ENCODE results near the gene CLEC20A. TPM values are rescaled to one million over a fixed set of nuclear protein-coding genes. Genes with fewer than 3 reads are reported as not detected.
"Not testable (repeated sequence)": the region's sequence is repeated elsewhere in the genome, so short reads cannot be mapped to it uniquely, and the experiment has no call there.

Gene CLEC20A
- total RNA-seq, 1 donor from 2014 or later: not detected

GRCh38 chr1:178503849-178504248 is 7.1 kb upstream of the CLEC20A start:
- ATAC-seq (no peak), DNase-seq (no peak)
- Histone ChIP-seq H3K27ac (no peak overlapping the region), H3K4me1 (no peaks in the 10 kb centered on the region), H3K9me3 (no peaks in the 10 kb centered on the region), H3K36me3 (no peaks in the 10 kb centered on the region), H3K27me3 (ENCODE audit: low read depth) (no peaks in the 10 kb centered on the region), H3K4me3 (no peak overlapping the region)
- intact Hi-C loops (cut with DNase I): no loop called here
- TF ChIP-seq, protein P1, sequence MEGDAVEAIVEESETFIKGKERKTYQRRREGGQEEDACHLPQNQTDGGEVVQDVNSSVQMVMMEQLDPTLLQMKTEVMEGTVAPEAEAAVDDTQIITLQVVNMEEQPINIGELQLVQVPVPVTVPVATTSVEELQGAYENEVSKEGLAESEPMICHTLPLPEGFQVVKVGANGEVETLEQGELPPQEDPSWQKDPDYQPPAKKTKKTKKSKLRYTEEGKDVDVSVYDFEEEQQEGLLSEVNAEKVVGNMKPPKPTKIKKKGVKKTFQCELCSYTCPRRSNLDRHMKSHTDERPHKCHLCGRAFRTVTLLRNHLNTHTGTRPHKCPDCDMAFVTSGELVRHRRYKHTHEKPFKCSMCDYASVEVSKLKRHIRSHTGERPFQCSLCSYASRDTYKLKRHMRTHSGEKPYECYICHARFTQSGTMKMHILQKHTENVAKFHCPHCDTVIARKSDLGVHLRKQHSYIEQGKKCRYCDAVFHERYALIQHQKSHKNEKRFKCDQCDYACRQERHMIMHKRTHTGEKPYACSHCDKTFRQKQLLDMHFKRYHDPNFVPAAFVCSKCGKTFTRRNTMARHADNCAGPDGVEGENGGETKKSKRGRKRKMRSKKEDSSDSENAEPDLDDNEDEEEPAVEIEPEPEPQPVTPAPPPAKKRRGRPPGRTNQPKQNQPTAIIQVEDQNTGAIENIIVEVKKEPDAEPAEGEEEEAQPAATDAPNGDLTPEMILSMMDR (IDR thresholded peaks at IDR 0.05): no peak

DNA sequence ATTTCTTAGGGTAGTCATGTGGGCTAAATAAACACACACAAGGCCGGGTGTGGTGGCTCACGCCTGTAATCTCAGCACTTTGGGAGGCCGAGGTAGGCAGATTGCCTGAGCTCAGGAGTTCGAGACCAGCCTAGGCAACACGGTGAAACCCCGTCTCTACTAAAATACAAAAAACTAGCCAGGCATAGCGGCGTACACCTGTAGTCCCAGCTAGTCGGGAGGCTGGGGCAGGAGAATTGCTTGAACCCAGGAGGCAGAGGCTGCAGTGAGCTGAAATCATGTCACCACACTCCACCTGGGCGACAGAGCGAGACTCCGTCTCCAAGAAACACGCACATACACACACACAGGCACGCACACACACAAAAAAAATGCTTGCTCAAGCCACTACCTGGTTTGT is 6.6 kb upstream of the CLEC20A start:
- ATAC-seq; intact Hi-C loops (cut with DNase I); H3K4me3 ChIP-seq; H3K9me3 ChIP-seq; H3K27me3 ChIP-seq (ENCODE audit: low read depth); H3K36me3 ChIP-seq; DNase-seq; H3K27ac ChIP-seq; H3K4me1 ChIP-seq: not testable (repeated sequence)

GRCh38 chr1:178502856-178503255 is 6.1 kb upstream of the CLEC20A start:
- no peaks in the 10 kb centered on the region for H3K27me3 ChIP-seq (ENCODE audit: low read depth)
- no peaks in the 10 kb centered on the region for H3K9me3 ChIP-seq
- H3K36me3 ChIP-seq: no peaks in the 10 kb centered on the region
- no peaks in the 10 kb centered on the region for H3K4me1 ChIP-seq
- intact Hi-C loops (cut with DNase I): no loop called here
- no peak overlapping the region for H3K4me3 ChIP-seq
- H3K27ac ChIP-seq: no peak overlapping the region
- ATAC-seq (no peak), DNase-seq (no peak)
- TF ChIP-seq, protein P1 (IDR thresholded peaks at IDR 0.05): no peak

DNA sequence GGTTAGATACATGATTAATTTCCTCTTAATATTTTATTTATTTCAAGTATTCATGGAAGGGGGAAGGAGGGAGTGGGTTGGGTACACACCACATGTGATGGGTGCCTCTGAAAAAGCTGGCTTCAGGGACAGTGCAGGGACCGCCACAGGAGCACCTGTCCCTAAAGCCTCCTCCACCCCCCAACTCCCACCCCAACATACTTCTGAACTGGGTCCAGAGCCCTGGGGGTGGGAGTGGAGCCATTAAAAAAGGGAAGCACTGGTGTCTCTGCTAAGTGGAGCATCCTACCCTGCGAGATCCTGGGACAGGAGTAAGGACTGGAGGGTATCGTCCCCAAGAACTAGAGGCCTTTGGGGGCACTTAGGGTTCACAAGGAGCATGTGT is 5.6 kb upstream of the CLEC20A start:
- ATAC-seq: no peak
- intact Hi-C loops (cut with DNase I): no loop called here

GRCh38 chr1:178501705-178502329 is 5.1 kb upstream of the CLEC20A start:
- Histone ChIP-seq H3K4me3 (no peak overlapping the region), H3K27ac (no peak overlapping the region), H3K9me3 (no peaks in the 10 kb centered on the region), H3K4me1 (no peaks in the 10 kb centered on the region), H3K27me3 (ENCODE audit: low read depth) (no peaks in the 10 kb centered on the region), H3K36me3 (no peaks in the 10 kb centered on the region)
- peak; percentile 87 to 89 for ATAC-seq
- intact Hi-C loops (cut with DNase I): no loop called here
- TF ChIP-seq, protein P1 (IDR thresholded peaks at IDR 0.05): peak; percentile 91
- peak; percentile 81 for DNase-seq

More for the DNA sequence above, 5.6 kb upstream of the CLEC20A start:
- Histone ChIP-seq H3K4me1 (no peaks in the 10 kb centered on the region), H3K36me3 (no peaks in the 10 kb centered on the region), H3K4me3 (no peak overlapping the region), H3K27me3 (ENCODE audit: low read depth) (no peaks in the 10 kb centered on the region), H3K27ac (no peak overlapping the region), H3K9me3 (no peaks in the 10 kb centered on the region)
- no peak for DNase-seq
- TF ChIP-seq, protein P1 (IDR thresholded peaks at IDR 0.05): no peak

GRCh38 chr1:178500936-178501554 is 4.3 kb upstream of the CLEC20A start:
- no peak for DNase-seq
- Histone ChIP-seq H3K27me3 (ENCODE audit: low read depth) (no peaks in the 10 kb centered on the region), H3K4me1 (no peaks in the 10 kb centered on the region), H3K27ac (no peak overlapping the region), H3K4me3 (no peak overlapping the region), H3K36me3 (no peaks in the 10 kb centered on the region), H3K9me3 (no peaks in the 10 kb centered on the region)
- intact Hi-C loops (cut with DNase I): no loop called here
- TF ChIP-seq, protein P1 (IDR thresholded peaks at IDR 0.05): no peak
- ATAC-seq: peak in 1 of 2 donors; percentile 12

Data from lower lobe of right lung (tissue), 2 donors.